Erythroblast (primary cell): ENCODE measurements around the gene CHAC2.

ENCODE experiments used
- GATA1 ChIP-seq: IDR thresholded peaks from 2 replicates; pipeline ENCODE4 v1.6.1; 2011; ENCODE audit warnings: low read depth, mild to moderate bottlenecking, control low read depth, low read length, moderate library complexity
- POLR2A ChIP-seq: IDR thresholded peaks from 2 replicates; pipeline ENCODE4 v1.6.1; 2011; ENCODE audit warnings: mild to moderate bottlenecking, low read length

- TF ChIP-seq POLR2A (no peak), GATA1 (no peak)
Measured at GRCh38 chr2:53740170-53740569, 27.4 kb upstream of the CHAC2 start.
